ENCODE measurements around the gene HOXA3. TPM values are rescaled to one million over a fixed set of nuclear protein-coding genes. Genes with fewer than 3 reads are reported as not detected.

HOXA3 gene
- total RNA-seq, 1 experiment from 2014 or later, result 4.7 TPM

DNA sequence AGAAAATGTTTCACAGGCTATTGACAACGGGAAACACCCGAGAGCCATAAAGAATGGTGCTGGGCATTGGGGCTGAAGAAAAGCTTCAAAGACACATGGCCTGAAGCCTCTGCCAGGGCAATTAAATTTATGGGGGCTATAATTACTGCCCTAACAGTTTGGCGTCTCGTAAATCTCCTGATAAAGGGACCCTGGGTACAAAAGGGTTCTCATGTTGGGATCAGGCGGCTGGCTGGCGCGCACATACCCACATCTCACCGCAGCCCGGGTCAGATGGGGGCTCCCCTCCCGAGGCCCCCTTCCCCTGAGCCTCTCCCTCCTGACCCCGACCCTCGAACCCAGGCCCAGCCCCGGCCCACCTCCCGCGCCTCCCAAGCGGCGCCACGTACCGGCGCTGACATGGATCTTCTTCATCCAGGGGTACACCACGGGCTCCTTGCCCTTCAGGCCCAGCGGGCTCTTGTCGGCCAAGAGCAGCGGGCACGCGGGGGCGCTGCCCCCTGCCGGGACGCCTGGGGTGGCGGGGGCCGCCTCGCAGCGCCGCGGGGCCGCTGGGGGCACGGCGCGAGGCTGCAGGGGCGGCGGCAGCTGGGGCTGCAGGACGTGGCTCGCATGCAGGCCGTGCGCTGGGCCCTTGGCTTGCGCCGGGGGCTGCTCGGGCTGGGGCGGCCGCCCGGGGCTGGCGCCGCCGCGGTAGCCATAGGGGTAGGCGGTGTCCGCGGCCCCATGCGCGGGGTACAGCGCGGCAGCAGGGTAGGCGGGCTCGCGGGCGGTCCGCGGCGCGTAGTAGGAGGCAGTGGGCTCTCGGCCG lies 22.4 kb downstream of the HOXA3 start:
- peak; percentile 72 for DNase-seq (ENCODE audit: low read depth)

DNA sequence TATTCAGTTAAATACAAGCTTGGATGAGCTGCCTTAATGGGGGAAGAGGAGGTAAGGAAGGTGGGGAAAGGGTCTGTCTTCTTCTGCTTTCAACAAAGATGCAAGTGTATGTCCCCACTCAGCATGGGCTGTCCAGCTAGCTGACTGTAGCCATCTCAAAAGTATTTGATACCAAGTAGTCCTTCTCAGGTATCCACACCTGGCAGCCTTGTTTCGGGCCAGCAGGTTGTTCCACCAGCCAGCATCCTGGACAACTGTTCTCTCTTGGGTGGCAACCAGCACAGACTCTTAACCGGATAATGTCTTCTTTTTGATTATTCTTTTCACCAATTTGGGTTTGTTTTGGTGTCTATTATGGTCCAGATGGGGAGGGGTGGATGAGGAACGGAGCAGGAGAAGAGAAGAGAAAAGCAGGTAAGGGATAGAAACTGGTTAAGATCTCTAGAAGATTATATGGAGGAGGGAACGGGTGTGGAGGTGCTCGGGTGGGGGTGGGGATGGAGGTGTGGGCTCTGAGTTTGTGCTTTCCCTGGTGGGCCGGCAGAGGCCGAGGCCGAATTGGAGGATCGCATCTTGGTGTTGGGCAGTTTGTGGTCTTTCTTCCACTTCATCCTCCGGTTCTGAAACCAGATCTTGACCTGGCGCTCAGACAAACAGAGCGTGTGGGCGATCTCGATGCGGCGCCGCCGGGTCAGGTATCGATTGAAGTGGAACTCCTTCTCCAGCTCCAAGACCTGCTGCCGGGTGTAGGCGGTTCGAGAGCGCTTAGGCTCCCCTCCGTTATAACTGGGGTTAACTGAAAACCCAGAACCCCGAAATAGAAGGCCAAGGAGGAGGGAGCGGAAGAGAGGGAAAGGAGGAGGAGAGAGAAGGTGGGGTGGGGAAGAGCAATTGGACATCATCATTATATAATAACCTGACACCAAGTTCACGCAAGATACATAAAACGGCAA lies 23.3 kb downstream of the HOXA3 start:
- DNase-seq (ENCODE audit: low read depth), result no peak

GRCh38 chr7:27128034-27128433 lies 24.3 kb downstream of the HOXA3 start:
- no peak for DNase-seq (ENCODE audit: low read depth)

- DNase-seq (ENCODE audit: low read depth), result no peak
Measured at GRCh38 chr7:27126596-27127327, 25.6 kb downstream of the HOXA3 start.

DNA sequence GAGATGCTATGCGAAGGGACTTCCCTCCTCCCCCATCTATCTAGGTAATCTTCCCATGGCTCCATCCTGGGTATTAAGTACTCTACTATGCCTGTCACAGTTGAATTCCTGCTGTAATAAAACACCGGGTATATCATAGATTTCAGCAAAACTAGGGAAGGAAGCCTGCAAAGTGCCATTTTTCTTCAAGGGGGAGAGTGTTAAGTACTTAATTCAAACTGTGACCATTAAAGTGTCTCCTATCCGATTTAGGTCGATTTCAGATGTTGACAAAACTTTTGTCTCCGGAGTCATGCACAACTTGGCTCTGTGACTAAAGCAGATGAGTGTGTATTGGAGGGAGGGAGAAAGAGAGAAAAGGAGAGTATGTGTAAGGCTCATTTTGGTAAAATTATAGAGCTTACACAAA lies 26.4 kb downstream of the HOXA3 start:
- no peak for DNase-seq (ENCODE audit: low read depth)

DNA sequence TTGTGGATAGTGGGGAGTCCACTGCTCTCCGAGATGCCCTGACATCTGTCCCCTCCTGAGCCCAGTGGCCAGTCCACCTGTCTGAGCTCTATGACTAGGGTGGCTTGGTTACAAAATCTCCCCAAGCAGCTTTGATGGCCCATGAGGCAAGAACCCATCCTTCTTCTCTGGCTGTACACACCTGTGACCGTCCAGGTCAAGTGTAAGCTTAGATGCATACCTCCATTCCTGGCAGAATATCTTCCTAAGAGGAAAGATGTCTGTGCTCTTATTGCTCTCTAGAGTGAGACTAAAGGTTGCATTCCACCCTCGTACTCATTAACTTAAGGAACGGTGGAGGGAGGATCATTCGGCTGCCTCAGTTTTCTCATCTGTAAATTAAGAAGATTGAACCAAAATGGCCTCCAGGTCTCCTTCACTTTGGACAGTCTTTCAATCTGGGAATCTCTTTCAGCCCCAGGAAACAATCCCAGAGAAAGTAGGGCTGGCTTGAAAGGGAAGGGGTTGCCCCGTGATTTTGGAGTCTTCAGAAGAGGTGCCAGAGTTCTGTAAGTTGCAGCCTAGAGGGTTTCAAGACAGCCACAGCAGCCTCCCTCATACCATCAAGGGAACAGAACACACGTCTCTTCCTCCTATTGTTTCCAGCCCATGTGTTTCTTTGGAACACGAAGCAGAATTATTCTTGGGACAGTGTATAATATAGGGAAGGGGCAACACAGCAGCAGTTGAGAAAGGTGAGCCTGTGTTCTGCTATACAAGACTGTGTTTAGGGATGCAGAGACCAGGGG lies 27.3 kb downstream of the HOXA3 start:
- DNase-seq (ENCODE audit: low read depth), result no peak

DNA sequence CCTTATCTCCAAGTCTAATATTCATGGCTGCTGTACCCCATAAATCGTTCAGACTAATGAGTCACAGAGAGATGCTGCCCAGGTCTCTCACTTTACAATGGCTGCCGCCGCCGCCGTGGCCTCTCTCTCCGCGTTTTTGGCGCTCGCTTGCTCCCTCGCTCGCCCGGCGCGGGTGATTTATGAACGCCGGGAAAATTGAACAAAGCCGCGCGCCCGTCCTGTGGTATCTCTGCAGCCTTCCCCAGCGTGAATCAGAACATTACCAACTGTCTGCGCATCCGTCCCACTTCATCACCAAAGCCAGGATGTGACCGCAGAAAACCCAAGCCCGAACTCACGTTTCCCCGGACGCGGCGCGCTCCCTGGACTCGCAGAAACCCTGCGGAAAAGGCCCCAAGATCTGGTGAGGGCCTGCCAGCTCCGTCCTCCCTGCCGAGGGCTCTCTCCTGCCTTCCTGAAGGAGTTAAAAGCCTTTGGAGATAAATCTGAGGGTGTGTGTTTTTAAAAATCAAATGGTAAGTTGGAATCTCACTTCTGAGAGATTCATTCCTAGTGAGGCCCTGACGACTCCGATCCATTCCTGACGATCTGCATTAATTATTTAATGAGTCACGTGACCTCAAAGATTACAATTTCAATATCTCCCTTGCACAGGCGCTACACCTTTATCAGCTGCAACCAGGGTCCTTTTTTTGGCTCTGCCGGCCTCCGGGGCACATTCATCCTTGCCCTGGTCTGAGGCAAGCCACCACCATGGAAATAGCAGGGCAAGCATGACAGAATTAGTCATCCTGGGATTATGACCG lies 28.1 kb downstream of the HOXA3 start:
- DNase-seq (ENCODE audit: low read depth), result no peak

DNA sequence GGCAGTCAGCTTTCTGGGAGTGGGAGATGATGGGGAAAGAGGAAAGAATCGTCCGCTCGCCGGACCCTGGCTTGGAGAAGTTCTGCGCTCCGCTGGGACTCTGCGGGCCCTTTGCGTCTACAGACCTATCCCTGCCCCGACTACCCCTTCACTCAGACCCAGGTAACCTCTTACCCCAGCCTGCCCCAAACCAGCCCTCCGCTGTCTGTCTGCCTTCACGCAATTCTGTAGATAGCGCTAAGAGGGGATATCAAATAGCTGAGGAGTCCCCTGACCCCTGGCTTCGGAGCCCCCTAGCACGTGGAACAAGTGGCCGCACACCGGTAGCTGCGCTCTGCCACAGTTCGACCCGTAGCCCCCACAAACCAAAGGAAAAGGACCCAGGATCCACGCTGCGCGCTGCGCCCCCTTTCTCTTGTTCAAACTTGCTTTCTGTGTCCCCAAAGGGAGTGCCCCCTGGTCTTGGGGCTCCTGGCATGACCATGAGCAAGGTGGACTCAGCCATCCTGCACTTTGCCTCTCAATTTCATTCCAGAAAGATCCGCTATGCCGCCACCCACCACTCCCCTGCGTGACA lies 28.8 kb downstream of the HOXA3 start:
- no peak for DNase-seq (ENCODE audit: low read depth)

DNA sequence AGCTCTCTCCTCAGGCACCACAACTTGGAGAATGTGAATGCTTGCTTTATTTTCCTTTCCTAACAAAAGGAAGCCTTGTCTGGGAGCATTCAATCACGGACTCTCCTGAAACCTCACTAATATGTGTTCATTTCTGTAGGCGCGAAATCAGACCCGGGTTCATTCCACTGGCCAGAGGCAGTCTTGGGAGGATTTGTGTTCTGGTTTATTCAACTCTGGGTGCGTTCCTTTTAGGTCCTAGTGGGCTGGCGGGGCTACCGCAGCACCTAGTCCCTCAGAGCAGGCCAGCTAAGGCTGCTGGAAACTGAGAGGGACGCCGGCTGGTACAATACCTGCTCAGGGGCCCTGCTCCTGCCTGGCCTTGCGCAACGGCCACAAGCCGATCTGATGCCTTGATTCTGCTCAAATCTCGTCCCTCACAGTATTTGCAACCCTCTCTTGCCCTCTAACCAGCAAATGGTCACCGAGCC lies 29.3 kb downstream of the HOXA3 start:
- peak; percentile 44 for DNase-seq (ENCODE audit: low read depth)

- DNase-seq (ENCODE audit: low read depth), result no peak
Measured at GRCh38 chr7:27122077-27122910, 30.1 kb downstream of the HOXA3 start.

- DNase-seq (ENCODE audit: low read depth), result no peak
Measured at GRCh38 chr7:27121684-27122076, 30.7 kb downstream of the HOXA3 start.

DNA sequence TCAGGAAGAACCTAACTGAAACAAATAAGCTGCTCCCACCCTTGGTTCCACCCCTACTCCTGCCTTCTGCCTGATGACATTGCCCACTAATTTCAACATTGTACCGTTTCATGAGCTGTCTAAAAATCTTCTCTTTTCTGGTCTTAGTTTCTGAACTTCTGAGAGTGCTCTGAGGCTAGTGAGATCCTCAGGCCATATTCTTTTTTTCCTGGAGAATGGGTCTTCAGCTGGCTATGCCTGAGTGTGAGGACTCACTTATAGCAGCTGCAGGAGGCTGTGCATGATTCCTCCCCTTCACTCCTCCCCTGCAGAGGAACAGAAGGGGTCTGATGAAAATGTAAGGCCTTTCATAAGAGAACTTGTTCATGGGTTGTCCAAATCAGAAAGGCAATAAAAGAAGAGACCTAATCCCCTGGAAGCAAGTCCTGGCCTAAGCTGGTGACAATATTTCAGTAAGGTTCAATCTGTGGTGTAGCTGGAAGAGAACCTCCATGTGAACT lies 32.9 kb downstream of the HOXA3 start:
- DNase-seq (ENCODE audit: low read depth), result no peak

- no peak for DNase-seq (ENCODE audit: low read depth)
Measured at GRCh38 chr7:27118580-27118979, 33.8 kb downstream of the HOXA3 start.

DNA sequence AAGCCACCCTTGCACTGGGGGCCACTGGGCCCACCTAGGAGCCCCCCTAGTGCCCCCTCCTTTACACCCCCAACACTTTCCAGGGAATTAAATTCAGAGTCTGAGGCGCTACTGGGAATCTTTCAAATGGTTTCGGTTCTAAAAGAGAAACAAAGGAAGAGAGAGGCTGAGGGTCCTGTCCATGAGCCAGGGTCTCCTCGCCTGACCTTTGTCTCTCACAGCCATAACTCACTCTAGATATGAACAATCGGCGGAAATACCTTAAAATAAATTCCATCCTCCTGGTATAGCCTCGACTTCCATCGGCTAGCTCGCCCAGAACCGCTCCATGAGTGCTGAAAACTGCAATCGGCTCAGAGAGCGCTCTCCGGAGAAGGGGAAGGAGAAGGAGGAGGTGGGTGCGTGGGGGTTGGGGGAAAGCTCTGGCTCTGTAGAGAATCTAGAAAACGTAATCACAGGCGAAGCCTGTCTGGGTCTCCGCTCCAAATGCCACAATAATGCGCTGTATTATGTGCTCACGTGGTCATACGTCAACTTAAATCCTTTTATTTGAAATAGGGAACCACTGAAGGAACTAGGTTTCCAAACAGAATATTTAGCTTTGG lies 34.4 kb downstream of the HOXA3 start:
- no peak for DNase-seq (ENCODE audit: low read depth)

GRCh38 chr7:27116962-27117886 lies 35.2 kb downstream of the HOXA3 start:
- no peak for DNase-seq (ENCODE audit: low read depth)

GRCh38 chr7:27116031-27116961 lies 36.1 kb downstream of the HOXA3 start:
- DNase-seq (ENCODE audit: low read depth), result no peak

All from RPMI7951 (cell line).